Neural progenitor cell (in vitro differentiated cells): ENCODE data around the gene GIGYF2. TPM values are rescaled to one million over a fixed set of nuclear protein-coding genes. Genes with fewer than 3 reads are reported as not detected.

Experiments
- DNase-seq: peaks from one replicate; pipeline ENCODE4 v3.0.0-alpha.2; 2016; ENCODE audit warnings: low spot score
- H2AFZ ChIP-seq: fragments of 200-600 bp; sonication (generic); replicated peaks from 2 replicates; pipeline ENCODE4 v1.6.1; 2016; ENCODE audit warnings: antibody characterized with exemption
- H3F3A ChIP-seq: fragments of 200-600 bp; sonication (generic); 2 replicates; pipeline ENCODE4 v1.6.1; 2016; ENCODE audit warnings: antibody characterized with exemption, low read depth
- H3K27ac ChIP-seq: fragments of 200-600 bp; sonication (generic); 2 replicates; pipeline ENCODE4 v1.5.1; 2016; ENCODE audit warnings: mild to moderate bottlenecking
- H3K27me3 ChIP-seq: fragments of 200-600 bp; sonication (generic); 2 replicates; pipeline ENCODE4 v1.6.1; 2016; ENCODE audit warnings: mild to moderate bottlenecking, moderate library complexity
- H3K36me3 ChIP-seq: fragments of 200-600 bp; sonication (generic); 2 replicates; pipeline ENCODE4 v1.5.1; 2016
- H3K4me1 ChIP-seq: fragments of 200-600 bp; sonication (generic); 2 replicates; pipeline ENCODE4 v1.6.1; 2016; ENCODE audit warnings: mixed run types
- H3K4me2 ChIP-seq: fragments of 200-600 bp; sonication (generic); 2 replicates; pipeline ENCODE4 v1.6.1; 2016
- H3K4me3 ChIP-seq: fragments of 200-600 bp; sonication (generic); 2 replicates; pipeline ENCODE4 v1.5.1; 2016
- H3K79me2 ChIP-seq: fragments of 200-600 bp; sonication (generic); 2 replicates; pipeline ENCODE4 v1.6.1; 2016; ENCODE audit warnings: low read depth
- H3K9ac ChIP-seq: fragments of 200-600 bp; sonication (generic); 2 replicates; pipeline ENCODE4 v1.6.1; 2016
- H3K9me3 ChIP-seq: fragments of 200-600 bp; sonication (generic); 2 replicates; pipeline ENCODE4 v1.5.1; 2016; ENCODE audit warnings: low read depth
- H4K20me1 ChIP-seq: fragments of 200-600 bp; sonication (generic); 2 replicates; pipeline ENCODE4 v1.6.1; 2016; ENCODE audit warnings: low read depth
- H3K27ac Mint-ChIP-seq: 3 replicates; pipeline ENCODE4 v1.8.0; 2021; ENCODE audit warnings: mixed read lengths
- H3K27me3 Mint-ChIP-seq: 2 replicates; pipeline ENCODE4 v1.8.0; 2022; ENCODE audit warnings: low read depth, mild to moderate bottlenecking, inconsistent platforms, moderate library complexity, mixed read lengths; ENCODE audit not compliant: insufficient read depth
- H3K36me3 Mint-ChIP-seq: 3 replicates; pipeline ENCODE4 v1.8.0; 2021; ENCODE audit warnings: mixed read lengths
- H3K4me1 Mint-ChIP-seq: 3 replicates; pipeline ENCODE4 v1.8.0; 2021; ENCODE audit warnings: mixed read lengths
- H3K4me3 Mint-ChIP-seq: 3 replicates; pipeline ENCODE4 v1.8.0; 2021; ENCODE audit warnings: mild to moderate bottlenecking, moderate library complexity, mixed read lengths
- H3K9me3 Mint-ChIP-seq: 3 replicates; pipeline ENCODE4 v1.8.0; 2020; ENCODE audit warnings: mixed read lengths
- EZH2 ChIP-seq: fragments of 200-600 bp; sonication (generic); IDR thresholded peaks from 2 replicates; pipeline ENCODE4 v1.6.1; 2017; ENCODE audit warnings: antibody characterized with exemption, mild to moderate bottlenecking, moderate library complexity
- EZH2phosphoT487 ChIP-seq: fragments of 200-600 bp; sonication (generic); IDR thresholded peaks from 2 replicates; pipeline ENCODE4 v1.6.1; 2017; ENCODE audit warnings: antibody characterized with exemption
- total RNA-seq: library from RNA; depleted of rRNA; stranded (reverse); fragments of >200 nt; gene quantifications from 2 replicates; pipeline ENCODE4 v1.2.3, GENCODE V29; 2015; ENCODE audit warnings: low replicate concordance
- TF ChIP-seq, protein P1 (sequence below): fragments of 200-600 bp; sonication (generic); IDR thresholded peaks from 2 replicates; pipeline ENCODE4 v1.5.1; 2017; ENCODE audit warnings: antibody characterized with exemption, mild to moderate bottlenecking

The GIGYF2 gene
- total RNA-seq, 1 donor from 2014 or later: 76.3 TPM

GRCh38 chr2:232880764-232881351, 183.7 kb downstream of the GIGYF2 start:
- no peak overlapping the region for H3K4me3 Mint-ChIP-seq
- no peak overlapping the region for H2AFZ ChIP-seq
- no peak overlapping the region for H3K9ac ChIP-seq
- TF ChIP-seq, protein P1, sequence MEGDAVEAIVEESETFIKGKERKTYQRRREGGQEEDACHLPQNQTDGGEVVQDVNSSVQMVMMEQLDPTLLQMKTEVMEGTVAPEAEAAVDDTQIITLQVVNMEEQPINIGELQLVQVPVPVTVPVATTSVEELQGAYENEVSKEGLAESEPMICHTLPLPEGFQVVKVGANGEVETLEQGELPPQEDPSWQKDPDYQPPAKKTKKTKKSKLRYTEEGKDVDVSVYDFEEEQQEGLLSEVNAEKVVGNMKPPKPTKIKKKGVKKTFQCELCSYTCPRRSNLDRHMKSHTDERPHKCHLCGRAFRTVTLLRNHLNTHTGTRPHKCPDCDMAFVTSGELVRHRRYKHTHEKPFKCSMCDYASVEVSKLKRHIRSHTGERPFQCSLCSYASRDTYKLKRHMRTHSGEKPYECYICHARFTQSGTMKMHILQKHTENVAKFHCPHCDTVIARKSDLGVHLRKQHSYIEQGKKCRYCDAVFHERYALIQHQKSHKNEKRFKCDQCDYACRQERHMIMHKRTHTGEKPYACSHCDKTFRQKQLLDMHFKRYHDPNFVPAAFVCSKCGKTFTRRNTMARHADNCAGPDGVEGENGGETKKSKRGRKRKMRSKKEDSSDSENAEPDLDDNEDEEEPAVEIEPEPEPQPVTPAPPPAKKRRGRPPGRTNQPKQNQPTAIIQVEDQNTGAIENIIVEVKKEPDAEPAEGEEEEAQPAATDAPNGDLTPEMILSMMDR: no peak
- no peak for TF ChIP-seq EZH2phosphoT487
- no peak for TF ChIP-seq EZH2
- no peaks in the 10 kb centered on the region for H3K9me3 Mint-ChIP-seq
- H3K27me3 ChIP-seq: peaks cover 32% of the 10 kb centered on the region
- H4K20me1 ChIP-seq: no peaks in the 10 kb centered on the region
- no peak overlapping the region for H3K4me2 ChIP-seq
- H3K9me3 ChIP-seq: no peaks in the 10 kb centered on the region
- no peaks in the 10 kb centered on the region for H3K36me3 ChIP-seq
- H3K4me3 ChIP-seq: no peak overlapping the region
- no peak overlapping the region for H3K27ac ChIP-seq
- no peak overlapping the region for H3K27ac Mint-ChIP-seq
- H3K79me2 ChIP-seq: no peaks in the 10 kb centered on the region
- DNase-seq: no peak
- H3K4me1 Mint-ChIP-seq: peaks cover 5% of the 10 kb centered on the region
- no peaks in the 10 kb centered on the region for H3F3A ChIP-seq
- peaks cover 8% of the 10 kb centered on the region for H3K27me3 Mint-ChIP-seq
- H3K4me1 ChIP-seq: peaks cover under 1% of the 10 kb centered on the region
- peaks cover 2% of the 10 kb centered on the region for H3K36me3 Mint-ChIP-seq

- no peaks in the 10 kb centered on the region for H3K9me3 ChIP-seq
- no peak overlapping the region for H3K4me3 Mint-ChIP-seq
- H3F3A ChIP-seq: no peaks in the 10 kb centered on the region
- no peak overlapping the region for H3K4me3 ChIP-seq
- H4K20me1 ChIP-seq: no peaks in the 10 kb centered on the region
- peaks cover 8% of the 10 kb centered on the region for H3K27me3 Mint-ChIP-seq
- H3K27ac Mint-ChIP-seq: peak overlapping the region; percentile 21
- no peaks in the 10 kb centered on the region for H3K36me3 ChIP-seq
- H3K4me2 ChIP-seq: no peak overlapping the region
- peaks cover 20% of the 10 kb centered on the region for H3K27me3 ChIP-seq
- H2AFZ ChIP-seq: no peak overlapping the region
- no peaks in the 10 kb centered on the region for H3K4me1 ChIP-seq
- peaks cover 2% of the 10 kb centered on the region for H3K36me3 Mint-ChIP-seq
- no peaks in the 10 kb centered on the region for H3K9me3 Mint-ChIP-seq
- H3K4me1 Mint-ChIP-seq: peaks cover 5% of the 10 kb centered on the region
- no peak overlapping the region for H3K9ac ChIP-seq
- H3K27ac ChIP-seq: no peak overlapping the region
- no peak for DNase-seq
- TF ChIP-seq, protein P1: no peak
- no peak for TF ChIP-seq EZH2
- no peak for TF ChIP-seq EZH2phosphoT487
- no peaks in the 10 kb centered on the region for H3K79me2 ChIP-seq
Observed at GRCh38 chr2:232882085-232882484, 185.0 kb downstream of the GIGYF2 start.

- Histone ChIP-seq H3F3A (no peaks in the 10 kb centered on the region), H2AFZ (no peak overlapping the region), H3K9me3 (no peaks in the 10 kb centered on the region), H3K4me3 (no peak overlapping the region), H3K4me1 (no peaks in the 10 kb centered on the region), H3K36me3 (no peaks in the 10 kb centered on the region), H3K79me2 (no peaks in the 10 kb centered on the region), H3K27me3 (peaks cover 14% of the 10 kb centered on the region), H3K4me2 (no peak overlapping the region), H4K20me1 (no peaks in the 10 kb centered on the region), H3K27ac (no peak overlapping the region), H3K9ac (no peak overlapping the region)
- no peak overlapping the region for H3K4me3 Mint-ChIP-seq
- DNase-seq: no peak
- peaks cover 3% of the 10 kb centered on the region for H3K4me1 Mint-ChIP-seq
- TF ChIP-seq EZH2 (no peak), EZH2phosphoT487 (no peak)
- TF ChIP-seq, protein P1: no peak
- H3K36me3 Mint-ChIP-seq: peaks cover 2% of the 10 kb centered on the region
- peaks cover 5% of the 10 kb centered on the region for H3K27me3 Mint-ChIP-seq
- no peaks in the 10 kb centered on the region for H3K9me3 Mint-ChIP-seq
- peak overlapping the region; percentile 21 for H3K27ac Mint-ChIP-seq
Observed at GRCh38 chr2:232882505-232883115, 185.5 kb downstream of the GIGYF2 start.
